Vagina (tissue), 2 donors: ENCODE measurements around the gene LRRIQ1.

ENCODE experiments used
- POLR2A ChIP-seq, 2 donors: fragments of 450-650 bp; IDR thresholded peaks; one replicate each; pipeline ENCODE4 v1.6.1; 2017; ENCODE audit warnings: antibody characterized with exemption in 2 of 2, mild to moderate bottlenecking in 2 of 2, moderate library complexity in 2 of 2
- POLR2AphosphoS5 ChIP-seq, 2 donors: sonication (generic); formaldehyde crosslinking; IDR thresholded peaks; one replicate each; pipeline ENCODE4 v1.9.0; 2017; ENCODE audit warnings: antibody characterized with exemption in 2 of 2, mild to moderate bottlenecking in 2 of 2, low read depth in 1 of 2; ENCODE audit not compliant: insufficient read depth in 1 of 2
- TF ChIP-seq, protein P1 (sequence below), 3 experiments: fragments of 450-650 bp in 2 of 3; fragments of 200-600 bp in 1 of 3; sonication (generic) in 1 of 3; IDR thresholded peaks; one replicate each; pipeline ENCODE4 v1.5.1; 2017 to 2019; ENCODE audit warnings: antibody characterized with exemption in 3 of 3, mild to moderate bottlenecking in 2 of 3, moderate library complexity in 2 of 3

- TF ChIP-seq, protein P1, sequence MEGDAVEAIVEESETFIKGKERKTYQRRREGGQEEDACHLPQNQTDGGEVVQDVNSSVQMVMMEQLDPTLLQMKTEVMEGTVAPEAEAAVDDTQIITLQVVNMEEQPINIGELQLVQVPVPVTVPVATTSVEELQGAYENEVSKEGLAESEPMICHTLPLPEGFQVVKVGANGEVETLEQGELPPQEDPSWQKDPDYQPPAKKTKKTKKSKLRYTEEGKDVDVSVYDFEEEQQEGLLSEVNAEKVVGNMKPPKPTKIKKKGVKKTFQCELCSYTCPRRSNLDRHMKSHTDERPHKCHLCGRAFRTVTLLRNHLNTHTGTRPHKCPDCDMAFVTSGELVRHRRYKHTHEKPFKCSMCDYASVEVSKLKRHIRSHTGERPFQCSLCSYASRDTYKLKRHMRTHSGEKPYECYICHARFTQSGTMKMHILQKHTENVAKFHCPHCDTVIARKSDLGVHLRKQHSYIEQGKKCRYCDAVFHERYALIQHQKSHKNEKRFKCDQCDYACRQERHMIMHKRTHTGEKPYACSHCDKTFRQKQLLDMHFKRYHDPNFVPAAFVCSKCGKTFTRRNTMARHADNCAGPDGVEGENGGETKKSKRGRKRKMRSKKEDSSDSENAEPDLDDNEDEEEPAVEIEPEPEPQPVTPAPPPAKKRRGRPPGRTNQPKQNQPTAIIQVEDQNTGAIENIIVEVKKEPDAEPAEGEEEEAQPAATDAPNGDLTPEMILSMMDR (IDR thresholded peaks at IDR 0.05) = no peak
- TF ChIP-seq POLR2AphosphoS5 (IDR thresholded peaks at IDR 0.05; ENCODE audit: insufficient read depth in 1 of 2, low read depth in 1 of 2) (no peak), POLR2A (IDR thresholded peaks at IDR 0.05) (no peak)
Measured at GRCh38 chr12:85036733-85037132, 582 bp downstream of the LRRIQ1 start.
